LoVo (cell line): ENCODE data around the gene CITED4.

Experiments
- DNase-seq: peaks from one replicate; pipeline ENCODE4 v3.0.0-alpha.2; 2016; ENCODE audit warnings: low spot score

CITED4 gene

GRCh38 chr1:40886318-40887011, 24.3 kb upstream of the CITED4 start:
- no peak for DNase-seq

GRCh38 chr1:40884055-40884795, 22.1 kb upstream of the CITED4 start:
- no peak for DNase-seq

GRCh38 chr1:40880813-40881549, 18.8 kb upstream of the CITED4 start:
- no peak for DNase-seq

- DNase-seq: no peak
These were observed 17.5 kb upstream of the CITED4 start for GRCh38 chr1:40879482-40880175.

- DNase-seq: no peak
These were observed 16.7 kb upstream of the CITED4 start for GRCh38 chr1:40878906-40879305.

- DNase-seq: peak; percentile 36
These were observed 15.5 kb upstream of the CITED4 start for GRCh38 chr1:40877698-40878097.

- no peak for DNase-seq
These were observed 14.7 kb upstream of the CITED4 start for GRCh38 chr1:40876891-40877290.

GRCh38 chr1:40876436-40876761, 14.2 kb upstream of the CITED4 start:
- no peak for DNase-seq

- DNase-seq: no peak
These were observed 11.8 kb upstream of the CITED4 start for GRCh38 chr1:40873863-40874472.

- no peak for DNase-seq
These were observed 10.1 kb upstream of the CITED4 start for GRCh38 chr1:40872276-40872675.

GRCh38 chr1:40870135-40870728, 8.1 kb upstream of the CITED4 start:
- no peak for DNase-seq

- peak; percentile 6 for DNase-seq
These were observed 6.0 kb upstream of the CITED4 start for GRCh38 chr1:40868051-40868723.

- DNase-seq: peak; percentile 6
These were observed 749 bp downstream of the CITED4 start for GRCh38 chr1:40861224-40862003.

GRCh38 chr1:40860706-40861223, 1.4 kb downstream of the CITED4 start:
- DNase-seq: no peak

- DNase-seq: no peak
These were observed 3.2 kb downstream of the CITED4 start for GRCh38 chr1:40858856-40859416.

GRCh38 chr1:40857737-40858136, 4.4 kb downstream of the CITED4 start:
- DNase-seq: no peak

GRCh38 chr1:40856656-40857302, 5.4 kb downstream of the CITED4 start:
- no peak for DNase-seq

GRCh38 chr1:40856116-40856515, 6.0 kb downstream of the CITED4 start:
- no peak for DNase-seq

GRCh38 chr1:40855513-40855912, 6.7 kb downstream of the CITED4 start:
- DNase-seq: no peak
